RKO (cell line): ENCODE data around the gene CCDC177.

Experiments used
- DNase-seq: peaks from one replicate; pipeline ENCODE4 v3.0.0-alpha.2; 2016; ENCODE audit warnings: low spot score

CCDC177 gene

DNA sequence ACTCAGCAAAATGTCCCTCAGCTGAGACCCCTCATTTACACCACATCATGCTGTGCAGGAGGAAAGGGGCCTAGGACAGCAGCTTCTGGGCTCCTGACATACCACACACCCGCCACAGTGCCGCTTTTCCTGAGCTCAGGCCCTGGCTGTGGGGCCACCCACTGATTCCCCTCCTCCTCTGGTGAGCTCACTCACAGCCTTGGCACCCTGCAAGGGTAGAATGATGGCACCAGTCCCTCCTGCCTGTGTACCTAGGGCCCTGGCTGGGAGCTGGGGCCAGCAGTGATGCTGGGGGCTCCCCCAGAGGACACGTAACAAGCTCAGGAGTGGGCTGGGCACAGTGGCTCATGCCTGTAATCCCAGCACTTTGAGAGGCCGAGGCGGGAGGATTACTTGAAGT is 45.7 kb downstream of the CCDC177 start:
- DNase-seq, result no peak

DNA sequence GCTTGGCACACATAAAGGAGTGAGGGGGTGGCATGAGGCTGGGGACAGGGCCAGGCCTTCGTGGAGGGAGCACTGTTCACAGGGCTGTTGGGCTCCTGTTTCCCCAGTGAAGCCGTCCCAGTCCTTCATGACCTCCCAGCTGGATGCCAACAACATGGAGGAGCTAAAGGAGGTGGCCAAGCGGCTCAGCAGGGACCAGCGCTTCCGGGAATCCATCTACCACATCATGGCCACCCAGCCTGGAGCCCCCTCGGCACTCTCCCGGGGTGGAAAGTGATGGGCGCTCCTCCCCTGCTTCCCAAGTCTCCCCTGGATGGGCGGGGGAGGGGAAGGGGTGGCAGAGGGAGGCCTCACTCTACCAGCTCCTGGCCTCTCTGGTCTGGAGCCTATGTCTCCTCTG is 46.5 kb downstream of the CCDC177 start:
- no peak for DNase-seq

DNA sequence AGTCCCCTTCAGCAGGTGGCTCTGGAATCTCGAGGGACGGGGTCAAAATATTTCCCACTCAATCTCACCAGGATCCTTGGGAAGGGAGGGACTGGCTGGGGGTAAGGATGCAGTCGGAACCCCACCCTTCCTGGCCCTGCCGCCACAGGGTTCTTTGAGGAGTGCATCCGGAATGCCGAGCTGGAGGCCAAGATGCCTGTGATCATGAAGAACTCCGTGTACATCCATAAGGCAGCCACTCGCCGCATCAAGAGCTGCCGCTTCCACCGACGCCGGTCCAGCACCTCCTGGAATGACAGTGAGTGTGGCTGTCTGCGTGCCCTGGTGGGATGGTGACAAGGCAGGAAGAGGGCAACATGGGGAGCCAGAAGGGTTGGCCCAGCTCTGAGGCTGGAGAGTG is 47.0 kb downstream of the CCDC177 start:
- DNase-seq, result no peak

DNA sequence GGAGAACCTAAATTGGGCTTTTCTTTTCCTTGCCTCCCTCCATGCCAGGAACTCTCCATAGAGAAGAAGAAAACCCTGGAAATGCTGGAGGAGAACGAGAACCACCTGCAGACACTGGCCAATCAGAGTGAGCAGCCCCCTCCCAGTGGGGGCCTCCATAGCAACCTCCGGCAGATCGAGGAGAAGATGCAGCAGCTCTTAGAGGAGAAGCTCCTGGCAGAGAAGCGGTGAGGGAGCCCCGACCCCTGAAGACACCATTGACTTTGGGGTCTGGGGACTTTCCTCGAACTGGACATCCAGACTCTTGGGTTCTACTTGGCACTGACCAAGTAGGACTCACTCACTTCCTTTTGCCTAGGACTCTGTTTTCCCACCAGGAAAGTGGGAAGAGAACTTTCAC is 48.8 kb downstream of the CCDC177 start:
- DNase-seq, result no peak

DNA sequence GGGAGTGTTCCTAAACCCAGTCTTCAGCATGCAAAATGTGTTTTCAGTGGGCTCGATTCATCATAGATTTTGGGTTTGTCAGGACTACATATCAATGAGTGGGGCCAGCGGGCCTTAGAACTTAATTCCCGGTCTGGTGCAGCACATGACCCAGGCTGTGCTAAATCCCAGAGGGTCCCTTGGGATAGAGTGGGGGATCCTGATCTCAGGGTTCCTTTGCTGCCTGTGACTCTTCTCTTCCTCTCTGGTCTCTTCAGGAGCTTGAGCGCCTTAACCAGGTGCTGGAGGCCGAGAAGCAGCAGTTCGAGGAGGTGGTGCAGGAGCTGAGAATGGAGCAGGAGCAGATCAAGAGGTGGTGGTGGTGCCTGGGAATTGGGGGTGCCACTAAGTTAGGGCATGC is 52.6 kb downstream of the CCDC177 start:
- no peak for DNase-seq
